Vagina (tissue), 2 donors: ENCODE data around the gene XPOT. TPM values are rescaled to one million over a fixed set of nuclear protein-coding genes. Genes with fewer than 3 reads are reported as not detected.

ENCODE experiments used
- DNase-seq, 2 donors: peaks; one replicate each; pipeline ENCODE4 v3.0.0-alpha.2; 2017; ENCODE audit errors: extremely low spot score in 2 of 2
- H3K27ac ChIP-seq: fragments of 200-600 bp; sonication (generic); one replicate; pipeline ENCODE4 v1.5.1; 2019
- H3K27me3 ChIP-seq: fragments of 200-600 bp; sonication (generic); one replicate; pipeline ENCODE4 v1.5.1; 2019
- H3K36me3 ChIP-seq, 2 donors: fragments of 200-600 bp; sonication (generic); one replicate each; pipeline ENCODE4 v1.5.1; 2017 to 2019
- H3K4me1 ChIP-seq: fragments of 200-600 bp; sonication (generic); one replicate; pipeline ENCODE4 v1.5.1; 2019
- H3K4me3 ChIP-seq, 2 donors: fragments of 200-600 bp; sonication (generic); 1 replicate in 1 of 2; 2 replicates in 1 of 2; pipeline ENCODE4 v1.5.1; 2016 to 2019
- H3K9me3 ChIP-seq: fragments of 200-600 bp; sonication (generic); one replicate; pipeline ENCODE4 v1.5.1; 2019
- POLR2A ChIP-seq, 2 donors: fragments of 450-650 bp; IDR thresholded peaks; one replicate each; pipeline ENCODE4 v1.6.1; 2017; ENCODE audit warnings: antibody characterized with exemption in 2 of 2, mild to moderate bottlenecking in 2 of 2, moderate library complexity in 2 of 2
- POLR2AphosphoS5 ChIP-seq, 2 donors: sonication (generic); formaldehyde crosslinking; IDR thresholded peaks; one replicate each; pipeline ENCODE4 v1.9.0; 2017; ENCODE audit warnings: antibody characterized with exemption in 2 of 2, mild to moderate bottlenecking in 2 of 2, low read depth in 1 of 2; ENCODE audit not compliant: insufficient read depth in 1 of 2
- intact Hi-C: fragments of 100-400 bp; cut with DNase I; formaldehyde crosslinking; loops from one replicate; pipeline ENCODE4 v1.15.1; 2023
- total RNA-seq: library from RNA; depleted of rRNA; stranded (reverse); fragments of >200 nt; gene quantifications from one replicate; pipeline ENCODE4 v1.2.3, GENCODE V29; 2016
- TF ChIP-seq, protein P1 (sequence below), 3 experiments: fragments of 450-650 bp in 2 of 3; fragments of 200-600 bp in 1 of 3; sonication (generic) in 1 of 3; IDR thresholded peaks; one replicate each; pipeline ENCODE4 v1.5.1; 2017 to 2019; ENCODE audit warnings: antibody characterized with exemption in 3 of 3, mild to moderate bottlenecking in 2 of 3, moderate library complexity in 2 of 3

XPOT gene
- total RNA-seq, 1 donor from 2014 or later: 46.2 TPM

DNA sequence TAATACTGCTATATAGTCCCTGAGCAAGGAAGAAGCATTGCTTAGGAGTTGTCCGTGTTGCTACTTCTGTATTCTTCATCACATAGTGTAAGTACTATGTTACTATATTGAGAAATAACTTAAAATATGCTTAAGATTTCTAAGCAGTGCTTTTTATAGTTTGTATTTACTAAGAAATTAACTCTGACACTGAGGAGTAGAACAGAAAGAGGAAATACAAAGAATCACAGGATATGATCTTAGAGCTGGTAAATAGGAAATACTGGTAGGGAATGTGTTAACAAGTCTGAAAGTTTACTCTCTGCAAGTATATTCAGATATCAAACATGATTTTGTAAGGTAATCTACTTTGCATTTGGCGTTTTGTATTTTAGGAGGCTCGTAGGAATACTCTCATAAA is 15.5 kb downstream of the XPOT start:
- no peaks in the 10 kb centered on the region for H3K27me3 ChIP-seq
- no peaks in the 10 kb centered on the region for H3K4me1 ChIP-seq
- intact Hi-C loops: no loop called here
- no peak overlapping the region for H3K27ac ChIP-seq
- no peak for TF ChIP-seq POLR2A (IDR thresholded peaks at IDR 0.05)
- TF ChIP-seq POLR2AphosphoS5 (IDR thresholded peaks at IDR 0.05; ENCODE audit: insufficient read depth in 1 of 2, low read depth in 1 of 2): no peak
- TF ChIP-seq, protein P1, sequence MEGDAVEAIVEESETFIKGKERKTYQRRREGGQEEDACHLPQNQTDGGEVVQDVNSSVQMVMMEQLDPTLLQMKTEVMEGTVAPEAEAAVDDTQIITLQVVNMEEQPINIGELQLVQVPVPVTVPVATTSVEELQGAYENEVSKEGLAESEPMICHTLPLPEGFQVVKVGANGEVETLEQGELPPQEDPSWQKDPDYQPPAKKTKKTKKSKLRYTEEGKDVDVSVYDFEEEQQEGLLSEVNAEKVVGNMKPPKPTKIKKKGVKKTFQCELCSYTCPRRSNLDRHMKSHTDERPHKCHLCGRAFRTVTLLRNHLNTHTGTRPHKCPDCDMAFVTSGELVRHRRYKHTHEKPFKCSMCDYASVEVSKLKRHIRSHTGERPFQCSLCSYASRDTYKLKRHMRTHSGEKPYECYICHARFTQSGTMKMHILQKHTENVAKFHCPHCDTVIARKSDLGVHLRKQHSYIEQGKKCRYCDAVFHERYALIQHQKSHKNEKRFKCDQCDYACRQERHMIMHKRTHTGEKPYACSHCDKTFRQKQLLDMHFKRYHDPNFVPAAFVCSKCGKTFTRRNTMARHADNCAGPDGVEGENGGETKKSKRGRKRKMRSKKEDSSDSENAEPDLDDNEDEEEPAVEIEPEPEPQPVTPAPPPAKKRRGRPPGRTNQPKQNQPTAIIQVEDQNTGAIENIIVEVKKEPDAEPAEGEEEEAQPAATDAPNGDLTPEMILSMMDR (IDR thresholded peaks at IDR 0.05): no peak
- H3K4me3 ChIP-seq: no peak overlapping the region
- no peaks in the 10 kb centered on the region for H3K9me3 ChIP-seq
- peaks cover 0 to 95% of the 10 kb centered on the region in 2 donors for H3K36me3 ChIP-seq
- no peak for DNase-seq

DNA sequence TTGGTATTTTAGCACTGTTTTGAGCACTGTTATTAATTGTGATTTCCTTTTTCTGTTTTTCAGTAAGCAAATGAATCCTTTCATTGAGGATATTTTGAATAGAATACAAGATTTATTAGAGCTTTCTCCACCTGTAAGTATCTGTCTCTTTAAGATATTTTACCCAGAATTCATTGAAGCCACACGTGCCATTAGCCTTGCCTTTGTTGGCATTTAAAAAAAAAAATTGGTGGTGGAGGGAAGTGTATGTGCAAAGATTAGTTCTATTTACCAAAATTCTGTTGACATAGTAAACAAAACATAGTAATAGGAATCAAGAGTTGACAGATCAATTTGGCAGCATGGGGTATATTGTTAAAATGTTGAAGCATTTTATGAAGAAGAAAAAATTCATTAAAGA is 23.8 kb downstream of the XPOT start:
- Histone ChIP-seq H3K27ac (no peak overlapping the region), H3K9me3 (no peaks in the 10 kb centered on the region), H3K36me3 (peaks cover 8 to 94% of the 10 kb centered on the region in 2 donors), H3K4me1 (no peaks in the 10 kb centered on the region), H3K27me3 (no peaks in the 10 kb centered on the region), H3K4me3 (no peak overlapping the region)
- TF ChIP-seq POLR2AphosphoS5 (IDR thresholded peaks at IDR 0.05; ENCODE audit: insufficient read depth in 1 of 2, low read depth in 1 of 2) (no peak), POLR2A (IDR thresholded peaks at IDR 0.05) (no peak)
- TF ChIP-seq, protein P1 (IDR thresholded peaks at IDR 0.05): no peak
- DNase-seq: no peak
- intact Hi-C loops: no loop called here

DNA sequence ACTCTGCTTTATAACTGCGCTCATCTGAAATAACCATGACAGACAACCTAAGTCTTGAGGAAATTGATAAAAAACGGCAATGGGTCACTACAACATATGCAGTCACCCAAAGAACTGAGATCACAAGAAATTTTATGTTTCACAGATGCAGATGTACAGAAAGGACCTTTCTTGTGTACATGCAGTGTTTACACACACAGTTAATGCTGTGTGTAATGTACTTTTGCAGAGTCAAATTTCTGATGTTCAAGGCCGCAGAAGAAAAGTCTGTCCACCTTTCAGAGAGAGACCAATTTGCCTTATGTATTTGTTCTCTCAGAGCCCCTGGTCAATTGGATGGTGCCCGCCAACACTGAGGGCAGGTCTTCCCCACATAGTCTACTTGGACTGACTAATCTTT is 24.8 kb downstream of the XPOT start:
- Histone ChIP-seq H3K4me1 (no peaks in the 10 kb centered on the region), H3K36me3 (peaks cover 8 to 95% of the 10 kb centered on the region in 2 donors), H3K27ac (no peak overlapping the region), H3K27me3 (no peaks in the 10 kb centered on the region), H3K4me3 (no peak overlapping the region), H3K9me3 (no peaks in the 10 kb centered on the region)
- no peak for TF ChIP-seq POLR2AphosphoS5 (IDR thresholded peaks at IDR 0.05; ENCODE audit: insufficient read depth in 1 of 2, low read depth in 1 of 2)
- intact Hi-C loops: no loop called here
- DNase-seq: no peak

DNA sequence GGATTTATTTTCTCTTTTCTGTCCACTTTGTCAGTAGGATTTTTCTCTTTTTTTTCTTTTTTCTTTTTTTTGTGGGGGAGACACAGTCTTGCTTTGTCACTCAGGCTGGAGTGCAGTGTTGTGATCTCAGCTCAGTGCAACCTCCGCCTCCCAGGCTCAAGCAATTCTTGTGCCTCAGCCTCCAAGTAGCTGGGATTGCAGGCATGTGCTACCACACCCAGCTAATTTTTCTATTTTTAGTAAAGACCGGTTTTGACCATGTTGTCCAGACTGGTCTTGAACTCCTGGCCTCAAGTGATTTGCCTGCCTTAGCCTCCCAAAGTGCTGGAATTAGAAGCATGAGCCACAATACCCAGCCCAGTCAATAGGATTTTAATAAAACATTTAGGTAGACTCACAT is 26.7 kb downstream of the XPOT start:
- no peak for TF ChIP-seq POLR2AphosphoS5 (IDR thresholded peaks at IDR 0.05; ENCODE audit: insufficient read depth in 1 of 2, low read depth in 1 of 2)
- no peak for TF ChIP-seq POLR2A (IDR thresholded peaks at IDR 0.05)
- TF ChIP-seq, protein P1 (IDR thresholded peaks at IDR 0.05): no peak
- H3K9me3 ChIP-seq: no peaks in the 10 kb centered on the region
- H3K4me1 ChIP-seq: no peaks in the 10 kb centered on the region
- no peaks in the 10 kb centered on the region for H3K27me3 ChIP-seq
- no peak overlapping the region for H3K27ac ChIP-seq
- H3K4me3 ChIP-seq: no peak overlapping the region
- intact Hi-C loops: no loop called here
- no peak for DNase-seq
- H3K36me3 ChIP-seq: peaks cover 8 to 95% of the 10 kb centered on the region in 2 donors

DNA sequence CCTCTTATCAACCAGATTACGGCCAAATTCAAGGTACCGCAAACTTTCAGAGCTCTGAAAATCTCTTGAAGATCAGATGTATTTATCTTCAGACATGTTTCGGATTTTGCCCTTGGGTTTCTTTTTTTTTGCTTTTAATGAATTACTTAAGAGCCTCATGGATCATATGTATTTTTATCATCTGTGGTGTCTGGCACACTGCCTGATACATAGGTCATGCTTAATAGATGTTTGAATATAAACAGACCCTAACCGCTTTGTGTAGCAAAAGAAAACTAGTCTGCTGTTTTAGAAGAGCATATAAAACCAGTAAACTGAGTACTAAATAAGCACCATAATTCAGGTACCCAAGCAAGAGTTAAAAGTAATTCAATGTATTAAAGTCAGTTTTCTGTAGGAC is 27.6 kb downstream of the XPOT start:
- no peak overlapping the region for H3K4me3 ChIP-seq
- no peak for TF ChIP-seq POLR2AphosphoS5 (IDR thresholded peaks at IDR 0.05; ENCODE audit: insufficient read depth in 1 of 2, low read depth in 1 of 2)
- TF ChIP-seq POLR2A (IDR thresholded peaks at IDR 0.05): no peak
- TF ChIP-seq, protein P1 (IDR thresholded peaks at IDR 0.05): no peak
- no peak overlapping the region for H3K27ac ChIP-seq
- no peaks in the 10 kb centered on the region for H3K9me3 ChIP-seq
- intact Hi-C loops: no loop called here
- H3K27me3 ChIP-seq: no peaks in the 10 kb centered on the region
- no peak for DNase-seq
- no peaks in the 10 kb centered on the region for H3K4me1 ChIP-seq
- H3K36me3 ChIP-seq: peaks cover 8 to 95% of the 10 kb centered on the region in 2 donors
